ENCODE data around the gene EML2. TPM values are rescaled to one million over a fixed set of nuclear protein-coding genes. Genes with fewer than 3 reads are reported as not detected.
"Not testable (repeated sequence)": the region's sequence is repeated elsewhere in the genome, so short reads cannot be mapped to it uniquely, and the experiment has no call there.

The EML2 gene
- total and polyA plus RNA-seq, 2 of the 4 experiments (the other 2 are of a cell fraction) = 11.8 to 25.3 TPM

DNA sequence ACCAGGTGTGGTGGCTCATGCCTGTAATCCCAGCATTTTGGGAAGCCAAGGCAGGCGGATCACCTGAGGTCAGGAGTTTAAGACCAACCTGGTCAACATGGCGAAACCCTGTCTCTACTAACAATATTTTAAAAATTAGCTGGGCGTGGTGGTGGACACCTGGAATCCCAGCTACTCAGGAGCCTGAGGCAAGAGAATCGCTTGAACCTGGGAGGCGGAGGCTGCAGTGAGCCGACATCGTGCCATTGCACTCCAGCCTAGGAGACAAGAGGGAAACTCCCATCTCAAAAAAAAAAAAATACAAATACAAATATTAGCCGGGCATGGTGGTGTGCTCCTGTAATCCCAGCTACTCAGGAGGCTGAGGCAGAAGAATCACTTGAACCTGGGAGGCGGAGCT, 24.1 kb downstream of the EML2 start:
- H3K4me2 ChIP-seq (ENCODE audit: low read depth, low read length); ATAC-seq (ENCODE audit: low read depth); H2AK9ac ChIP-seq (replicated peaks; ENCODE audit: low read depth, low read length, poor library complexity); H3K18ac ChIP-seq (ENCODE audit: low read depth, low read length); H2BK15ac ChIP-seq (ENCODE audit: low read depth, low read length); H3K56ac ChIP-seq (ENCODE audit: extremely low read depth, insufficient read depth, low read length); in situ Hi-C loops (cut with MboI; ENCODE audit: low sequenced_read_pairs); H2AK5ac ChIP-seq (ENCODE audit: low read depth, low read length); H2AFZ ChIP-seq (replicated peaks; ENCODE audit: low read length, poor library complexity); BruUV-seq (replicated peaks); H4K8ac ChIP-seq (ENCODE audit: low read depth in 2 of 2, low read length in 2 of 2); H2BK5ac ChIP-seq (ENCODE audit: low read depth, low read length, poor library complexity, severe bottlenecking); H3K9me3 ChIP-seq (ENCODE audit: control insufficient read depth, insufficient read depth, low read length); H3K14ac ChIP-seq (replicated peaks; ENCODE audit: low read depth, low read length); H3K23ac ChIP-seq (ENCODE audit: low read depth, low read length); H3K27ac ChIP-seq (ENCODE audit: insufficient read depth, low read length); intact Hi-C loops (cut with micrococcal nuclease); H3K9me1 ChIP-seq (ENCODE audit: insufficient read depth, low read length); H4K20me1 ChIP-seq (ENCODE audit: insufficient read depth, low read length); H2BK20ac ChIP-seq (ENCODE audit: low read depth, low read length); POLR2A ChIA-PET (ENCODE audit: unreplicated experiment); H2BK120ac ChIP-seq (ENCODE audit: low read depth, low read length); H3K4me3 ChIP-seq (ENCODE audit: insufficient read depth, low read depth, low read length); DNase-seq; H3K4me1 ChIP-seq (ENCODE audit: control insufficient read depth, insufficient read depth, low read length); dilution Hi-C loops (cut with HindIII; ENCODE audit: low sequenced_read_pairs, unreplicated experiment); H3K4ac ChIP-seq (ENCODE audit: low read depth, low read length); H3K27me3 ChIP-seq (ENCODE audit: control insufficient read depth, insufficient read depth, low read length); H4K91ac ChIP-seq (ENCODE audit: insufficient read depth, low read depth, low read length); H4K5ac ChIP-seq (ENCODE audit: low read depth, low read length); H3K9ac ChIP-seq (ENCODE audit: low read depth, low read length): not testable (repeated sequence)
- WGBS, 2 experiments (ENCODE audit: extremely low coverage in 2 of 2, insufficient read length in 1 of 2) = no CpG with 5 or more reads among the region's 9 CpGs
- peaks cover 43% of the 10 kb centered on the region for H3K36me3 ChIP-seq (ENCODE audit: control insufficient read depth, insufficient read depth, low read length)
- CTCF ChIA-PET = interaction anchor here (1.7 kb wide), 1 partner anchor 26 kb away, joined by 8 read pairs; no protein-coding TSS in a partner anchor
- H3K79me1 ChIP-seq (ENCODE audit: low read depth in 1 of 2, low read length in 2 of 2) = peaks cover 0 to 12% of the 10 kb centered on the region in 2 experiments; a peak in 1 of 4 replicates
